ENCODE measurements around the gene TMPRSS9. TPM values are rescaled to one million over a fixed set of nuclear protein-coding genes. Genes with fewer than 3 reads are reported as not detected.

The TMPRSS9 gene
- total and polyA plus RNA-seq, 2 experiments from 2014 or later, result not detected

GRCh38 chr19:2421581-2422306 is 61.7 kb downstream of the TMPRSS9 start:
- Histone ChIP-seq H3K36me3 (no peaks in the 10 kb centered on the region), H3K4me3 (no peak overlapping the region), H3K9me3 (ENCODE audit: low read depth) (no peaks in the 10 kb centered on the region), H3K27ac (no peak overlapping the region), H3K4me1 (ENCODE audit: low read depth) (peaks cover 7% of the 10 kb centered on the region), H3K27me3 (no peaks in the 10 kb centered on the region)
- TF ChIP-seq CTCF (IDR thresholded peaks at IDR 0.05; ENCODE audit: low read depth, low read length), result no peak
- no peak for DNase-seq (ENCODE audit: low read depth in 1 of 2, low spot score in 1 of 2)

DNA sequence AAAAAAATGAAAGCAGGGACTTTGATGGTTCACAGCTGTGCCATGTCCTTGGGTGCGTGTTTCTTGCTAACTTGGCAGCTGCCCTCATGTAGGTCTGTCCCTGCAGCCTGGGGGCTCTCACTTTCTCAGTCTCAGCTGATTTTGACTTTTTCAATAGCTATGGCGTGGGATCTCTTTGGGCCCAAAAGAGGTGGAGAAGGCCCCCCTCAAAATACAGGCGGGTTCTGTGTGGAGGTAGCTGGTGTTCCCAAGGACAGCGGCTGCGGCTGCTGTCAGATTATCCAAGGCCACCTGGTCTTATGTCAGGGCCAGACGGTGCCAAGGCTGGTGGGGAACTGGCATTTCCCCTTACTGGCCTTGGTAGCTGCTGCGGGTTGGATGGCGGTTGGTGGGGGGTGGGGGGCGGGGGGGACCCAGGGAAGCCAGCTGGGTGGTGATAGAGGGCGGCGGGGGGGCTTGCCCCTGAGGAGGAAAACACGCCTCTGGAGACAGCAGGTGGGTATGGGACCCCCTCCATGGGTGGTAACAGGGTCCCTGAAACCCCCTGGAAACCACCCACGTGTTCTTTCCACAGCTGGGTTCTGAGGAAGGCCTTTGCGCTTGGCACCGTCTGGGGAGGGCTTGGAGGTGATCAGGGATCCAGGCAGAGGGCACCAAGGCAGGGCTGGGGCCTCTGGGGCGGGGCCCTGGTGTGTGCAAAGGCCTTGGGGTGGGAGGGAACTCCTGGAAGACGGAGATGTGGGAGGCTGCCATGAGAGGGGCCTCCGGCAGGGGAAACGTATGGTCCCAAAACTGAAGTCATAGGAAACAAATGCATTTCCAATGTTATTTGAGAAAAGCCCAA is 63.2 kb downstream of the TMPRSS9 start:
- H3K4me3 ChIP-seq, result no peak overlapping the region
- H3K9me3 ChIP-seq (ENCODE audit: low read depth), result no peaks in the 10 kb centered on the region
- no peaks in the 10 kb centered on the region for H3K36me3 ChIP-seq
- TF ChIP-seq CTCF (IDR thresholded peaks at IDR 0.05; ENCODE audit: low read depth, low read length), result no peak
- H3K27ac ChIP-seq, result no peak overlapping the region
- no peak for DNase-seq (ENCODE audit: low read depth in 1 of 2, low spot score in 1 of 2)
- H3K27me3 ChIP-seq, result no peaks in the 10 kb centered on the region
- H3K4me1 ChIP-seq (ENCODE audit: low read depth), result peaks cover 8% of the 10 kb centered on the region

DNA sequence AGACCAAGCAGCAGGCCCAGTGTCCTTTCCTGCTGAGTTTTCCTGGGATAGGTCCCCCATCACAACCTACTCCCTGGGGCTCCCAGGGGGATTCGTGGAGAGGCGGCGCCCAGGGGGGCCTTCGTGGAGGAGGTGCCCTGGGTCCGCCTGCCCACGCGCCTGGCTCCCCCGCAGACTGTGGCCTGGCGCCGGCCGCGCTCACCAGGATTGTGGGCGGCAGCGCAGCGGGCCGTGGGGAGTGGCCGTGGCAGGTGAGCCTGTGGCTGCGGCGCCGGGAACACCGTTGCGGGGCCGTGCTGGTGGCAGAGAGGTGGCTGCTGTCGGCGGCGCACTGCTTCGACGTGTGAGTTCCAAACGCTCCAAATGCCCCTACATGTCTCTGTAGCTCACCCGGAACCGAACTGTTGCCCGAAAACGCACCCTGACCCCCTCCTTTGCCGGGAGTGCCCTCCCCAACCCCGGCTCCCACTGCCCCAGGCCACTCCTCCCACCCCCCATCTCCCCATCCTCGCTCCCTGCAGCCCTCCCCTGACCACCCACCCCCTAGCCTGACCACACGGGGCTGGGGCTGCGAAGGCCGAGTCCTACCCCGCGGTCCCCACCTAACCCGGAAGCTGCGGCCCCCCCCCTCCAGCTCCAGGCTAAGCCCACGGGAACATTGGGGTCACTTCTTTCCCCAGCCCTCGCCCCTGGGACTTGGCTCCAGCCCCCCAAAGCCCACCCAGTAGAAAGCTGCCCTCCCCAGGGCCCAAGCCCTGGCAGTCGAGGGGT is 64.0 kb downstream of the TMPRSS9 start:
- TF ChIP-seq CTCF (IDR thresholded peaks at IDR 0.05; ENCODE audit: low read depth, low read length), result no peak
- peaks cover 8% of the 10 kb centered on the region for H3K4me1 ChIP-seq (ENCODE audit: low read depth)
- H3K9me3 ChIP-seq (ENCODE audit: low read depth), result no peaks in the 10 kb centered on the region
- no peaks in the 10 kb centered on the region for H3K36me3 ChIP-seq
- no peak overlapping the region for H3K27ac ChIP-seq
- DNase-seq (ENCODE audit: low read depth in 1 of 2, low spot score in 1 of 2), result no peak
- no peak overlapping the region for H3K4me3 ChIP-seq
- H3K27me3 ChIP-seq, result no peaks in the 10 kb centered on the region

DNA sequence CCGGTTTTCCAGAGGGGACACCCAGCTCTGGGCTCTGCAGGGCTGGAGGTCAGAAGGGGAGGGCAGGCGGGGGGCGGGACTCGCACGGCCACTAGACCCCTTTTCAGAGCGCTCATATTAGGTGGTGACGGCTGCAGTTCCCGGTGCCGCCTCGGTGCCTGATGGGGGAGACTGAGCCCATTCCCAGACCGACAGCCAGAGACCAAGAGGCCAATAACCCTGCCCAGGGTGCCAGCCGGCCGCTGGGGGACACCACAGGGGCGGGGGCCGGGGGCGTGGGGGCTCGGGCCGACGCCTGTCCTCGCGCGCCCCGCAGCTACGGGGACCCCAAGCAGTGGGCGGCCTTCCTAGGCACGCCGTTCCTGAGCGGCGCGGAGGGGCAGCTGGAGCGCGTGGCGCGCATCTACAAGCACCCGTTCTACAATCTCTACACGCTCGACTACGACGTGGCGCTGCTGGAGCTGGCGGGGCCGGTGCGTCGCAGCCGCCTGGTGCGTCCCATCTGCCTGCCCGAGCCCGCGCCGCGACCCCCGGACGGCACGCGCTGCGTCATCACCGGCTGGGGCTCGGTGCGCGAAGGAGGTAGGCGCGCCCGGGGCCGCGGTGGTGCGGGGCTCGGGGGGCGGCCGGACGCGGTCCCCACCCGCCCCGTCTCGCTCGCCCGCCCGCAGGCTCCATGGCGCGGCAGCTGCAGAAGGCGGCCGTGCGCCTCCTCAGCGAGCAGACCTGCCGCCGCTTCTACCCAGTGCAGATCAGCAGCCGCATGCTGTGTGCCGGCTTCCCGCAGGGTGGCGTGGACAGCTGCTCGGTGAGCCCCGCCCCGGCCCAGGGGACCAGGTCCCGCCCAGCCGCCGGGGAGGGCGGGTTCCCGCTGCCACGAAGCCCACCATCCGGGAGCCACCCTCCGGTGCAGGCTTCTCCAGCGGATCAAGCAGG is 64.9 kb downstream of the TMPRSS9 start:
- H3K4me3 ChIP-seq, result no peak overlapping the region
- DNase-seq (ENCODE audit: low read depth in 1 of 2, low spot score in 1 of 2), result peak; percentile 65 to 81
- H3K4me1 ChIP-seq (ENCODE audit: low read depth), result peaks cover 8% of the 10 kb centered on the region
- no peaks in the 10 kb centered on the region for H3K27me3 ChIP-seq
- H3K27ac ChIP-seq, result no peak overlapping the region
- H3K9me3 ChIP-seq (ENCODE audit: low read depth), result no peaks in the 10 kb centered on the region
- no peaks in the 10 kb centered on the region for H3K36me3 ChIP-seq
- peak; percentile 43 for TF ChIP-seq CTCF (IDR thresholded peaks at IDR 0.05; ENCODE audit: low read depth, low read length)

Measured in cardiac muscle cell (in vitro differentiated cells and primary cell).